Right cardiac atrium (tissue), 5 donors: ENCODE results near the gene CFHR3. TPM values are rescaled to one million over a fixed set of nuclear protein-coding genes. Genes with fewer than 3 reads are reported as not detected.
A peak's percentile ranks its signal among the peaks of the same experiment; 100 is the strongest.
"Not testable (repeated sequence)": the region's sequence is repeated elsewhere in the genome, so short reads cannot be mapped to it uniquely, and the experiment has no call there.

Experiments used
- ATAC-seq, 2 donors: fragments of 200-7000 bp; cut with Tn5 transposase; one replicate each; pipeline versions ENCODE4 v1.8.0 to v1.9.1; 2020; ENCODE audit warnings: moderate library complexity in 2 of 2, mild to moderate bottlenecking in 1 of 2
- DNase-seq, 3 donors: peaks; one replicate each; pipeline ENCODE4 v3.0.0-alpha.2; 2020
- H3K27ac ChIP-seq: one replicate; pipeline ENCODE4 v1.5.1; 2013; ENCODE audit warnings: mild to moderate bottlenecking, low read length, control low read depth, moderate library complexity
- H3K27me3 ChIP-seq: one replicate; pipeline ENCODE4 v1.6.1; 2013; ENCODE audit not compliant: control insufficient read depth, insufficient read depth
- H3K4me1 ChIP-seq: one replicate; pipeline ENCODE4 v1.6.1; 2013; ENCODE audit warnings: low read length; ENCODE audit not compliant: control insufficient read depth, insufficient read depth
- H3K4me3 ChIP-seq: one replicate; pipeline ENCODE4 v1.5.1; 2013; ENCODE audit warnings: low read length, control low read depth
- H3K9me3 ChIP-seq: one replicate; pipeline ENCODE4 v1.6.1; 2013; ENCODE audit warnings: low read length; ENCODE audit not compliant: control insufficient read depth
- WGBS: extraction: QIAGEN DNeasy Blood & Tissue Kit; methylation state at CpG from one replicate; pipeline ENCODE4 v1.1.7; 2013; 5-methylcytosine and 5-hydroxymethylcytosine counted together
- intact Hi-C, 4 donors: fragments of 100-400 bp; cut with DNase I; formaldehyde crosslinking; loops; one replicate each; pipeline versions ENCODE4 v1.11.0 to v1.14.0; 2022 to 2023
- long read RNA-seq, 4 donors: library from polyadenylated mRNA; unstranded; transcript quantifications; one replicate each; pipeline ENCODE4 v2.0.0, GENCODE V29; 2020 to 2021
- polyA plus RNA-seq: library from polyadenylated mRNA; stranded (reverse); fragments of 200-250 nt; gene quantifications from one replicate; pipeline ENCODE4 v1.2.3, GENCODE V29; 2013
- total RNA-seq, 4 donors: library from RNA; stranded (reverse); fragmentation: NEBNext Ultra II Directional; extraction: Animal tissue kit (Norgen Biotek cat#: 25700); gene quantifications; one replicate each; pipeline ENCODE4 v1.2.1, GENCODE V29; 2021
- donor health status: healthy with polysubstance abuse.
- donor health status: DM: no; HTN: yes; CAD: no.
- donor health status: DM: no; HTN: no; CAD: no.
- donor health status: DM: no; HTN: yes; CAD: no; lungs with severe emphysema.
- donor health status: DM: yes; HTN: yes; CAD: no.

The CFHR3 gene
- total RNA-seq (under 1 TPM in 3 of 4 donors, not detected in 1; 0.36 to 0.49 (median 0.38) TPM), polyA plus RNA-seq (0.70 TPM)
- long read RNA-seq, donor 1, result 0 reads
- long read RNA-seq, donor 2, result 0 reads
- long read RNA-seq, donor 3, result 0 reads
- long read RNA-seq, donor 4, result 0 reads

GRCh38 chr1:196774603-196775002 lies at the start of gene CFHR3:
Gene CFHR3, plus strand, starts transcription at chr1:196774840. Its CDS starts 47 bp downstream, at chr1:196774887.
- Histone ChIP-seq H3K27ac (no peak within 1 kb of the TSS), H3K9me3 (no peaks in the 10 kb centered on the region), H3K4me3 (no peak within 1 kb of the TSS), H3K27me3 (no peaks in the 10 kb centered on the region), H3K4me1 (no peaks in the 10 kb centered on the region)
- ATAC-seq (no peak), DNase-seq (no peak)
- intact Hi-C loops, result no loop called here

- ATAC-seq (no peak), DNase-seq (no peak)
- Histone ChIP-seq H3K27me3 (no peaks in the 10 kb centered on the region), H3K9me3 (no peaks in the 10 kb centered on the region), H3K4me1 (no peaks in the 10 kb centered on the region), H3K4me3 (no peak overlapping the region), H3K27ac (no peak overlapping the region)
- intact Hi-C loops, result no loop called here
- WGBS, result 91% methylated on average over 2 of the region's 2 CpGs
These were observed 42.1 kb upstream of the CFHR3 start for GRCh38 chr1:196732526-196732925.

GRCh38 chr1:196733091-196733970 lies 41.3 kb upstream of the CFHR3 start:
- ATAC-seq, result no peak
- H3K4me3 ChIP-seq, result no peak overlapping the region

GRCh38 chr1:196734006-196734405 lies 40.6 kb upstream of the CFHR3 start:
- H3K4me1 ChIP-seq, result no peaks in the 10 kb centered on the region
- no peaks in the 10 kb centered on the region for H3K27me3 ChIP-seq
- DNase-seq (no peak), ATAC-seq (no peak)
- H3K9me3 ChIP-seq, result no peaks in the 10 kb centered on the region
- intact Hi-C loops, result no loop called here
- H3K4me3 ChIP-seq, result no peak overlapping the region
- no peak overlapping the region for H3K27ac ChIP-seq

More at GRCh38 chr1:196733091-196733970, 41.3 kb upstream of the CFHR3 start:
- intact Hi-C loops, result no loop called here
- no peak for DNase-seq
- Histone ChIP-seq H3K27ac (no peak overlapping the region), H3K27me3 (no peaks in the 10 kb centered on the region), H3K4me1 (no peaks in the 10 kb centered on the region), H3K9me3 (no peaks in the 10 kb centered on the region)
- WGBS, result 80% methylated on average over 11 of the region's 11 CpGs

GRCh38 chr1:196734460-196734859 lies 40.2 kb upstream of the CFHR3 start:
- ATAC-seq, result no peak
- no peak for DNase-seq
- Histone ChIP-seq H3K27ac (no peak overlapping the region), H3K27me3 (no peaks in the 10 kb centered on the region), H3K4me1 (no peaks in the 10 kb centered on the region), H3K4me3 (no peak overlapping the region), H3K9me3 (no peaks in the 10 kb centered on the region)
- 77% methylated on average over 2 of the region's 2 CpGs for WGBS
- intact Hi-C loops, result no loop called here

- Histone ChIP-seq H3K27me3 (no peaks in the 10 kb centered on the region), H3K9me3 (no peaks in the 10 kb centered on the region), H3K4me3 (no peak overlapping the region), H3K27ac (no peak overlapping the region), H3K4me1 (no peaks in the 10 kb centered on the region)
- intact Hi-C loops, result no loop called here
- no peak for ATAC-seq
- peak in 1 of 3 donors; percentile 26 for DNase-seq
These were observed 35.9 kb upstream of the CFHR3 start for GRCh38 chr1:196738730-196739129.

- H3K4me1 ChIP-seq, ATAC-seq, DNase-seq, H3K4me3 ChIP-seq, H3K9me3 ChIP-seq, H3K27me3 ChIP-seq, intact Hi-C loops, H3K27ac ChIP-seq: not testable (repeated sequence)
- WGBS, result 52% methylated on average over 6 of the region's 6 CpGs
These were observed 31.4 kb upstream of the CFHR3 start for GRCh38 chr1:196743244-196743643.

GRCh38 chr1:196765019-196765740 lies 9.5 kb upstream of the CFHR3 start:
- ATAC-seq, H3K4me1 ChIP-seq, DNase-seq, H3K27ac ChIP-seq, H3K9me3 ChIP-seq, intact Hi-C loops, H3K27me3 ChIP-seq, H3K4me3 ChIP-seq: not testable (repeated sequence)
- 76% methylated on average over 4 of the region's 4 CpGs for WGBS

GRCh38 chr1:196769823-196770222 lies 4.8 kb upstream of the CFHR3 start:
- H3K27me3 ChIP-seq, H3K9me3 ChIP-seq, DNase-seq, intact Hi-C loops, H3K27ac ChIP-seq, ATAC-seq, H3K4me1 ChIP-seq, H3K4me3 ChIP-seq: not testable (repeated sequence)
- WGBS, result 93% methylated on average over 4 of the region's 4 CpGs

GRCh38 chr1:196773713-196774112 lies 927 bp upstream of the CFHR3 start:
- H3K4me3 ChIP-seq, result no peak overlapping the region
- intact Hi-C loops, result no loop called here
- no peaks in the 10 kb centered on the region for H3K27me3 ChIP-seq
- no peak for DNase-seq
- no peaks in the 10 kb centered on the region for H3K9me3 ChIP-seq
- no peaks in the 10 kb centered on the region for H3K4me1 ChIP-seq
- ATAC-seq, result no peak
- H3K27ac ChIP-seq, result no peak overlapping the region
- 90% methylated on average over 1 of the region's 1 CpG for WGBS

GRCh38 chr1:196774175-196774574 lies 465 bp upstream of the CFHR3 start:
- DNase-seq (no peak), ATAC-seq (no peak)
- 36% methylated on average over 2 of the region's 2 CpGs for WGBS
- intact Hi-C loops, result no loop called here
- H3K27me3 ChIP-seq, result no peaks in the 10 kb centered on the region
- no peak overlapping the region for H3K27ac ChIP-seq
- H3K4me3 ChIP-seq, result no peak overlapping the region
- H3K4me1 ChIP-seq, result no peaks in the 10 kb centered on the region
- no peaks in the 10 kb centered on the region for H3K9me3 ChIP-seq
